Endothelial cell of umbilical vein (primary cell): ENCODE data around the gene EN2. TPM values are rescaled to one million over a fixed set of nuclear protein-coding genes. Genes with fewer than 3 reads are reported as not detected.

Source experiments
- BruUV-seq: library from RNA; stranded (reverse); fragments of 400-500 nt; replicated peaks from 2 replicates; lab custom pipeline; 2021; lab: Mats Ljungman, UMichigan
- CTCF ChIA-PET: fragments of 300-600, 350-600 bp; sonication (Branson Sonifier 250); formaldehyde crosslinking; loops from one replicate; lab custom pipeline; 2021; ENCODE audit warnings: antibody characterized with exemption, inconsistent platforms; lab: Charles Lee
- POLR2A ChIA-PET: fragments of 300-600, 350-600 bp; sonication (Branson Sonifier 250); formaldehyde crosslinking; loops from one replicate; lab custom pipeline; 2021; ENCODE audit warnings: antibody characterized with exemption, inconsistent platforms; lab: Charles Lee
- DNase-seq: peaks from one replicate; pipeline ENCODE4 v3.0.0-alpha.2; 2011; ENCODE audit warnings: low read depth, low spot score
- FAIRE-seq: peaks from 2 replicates; lab custom pipeline; 2011; peaks lifted over from hg19 to GRCh38; lab: Jason Lieb, UNC
- H2AFZ ChIP-seq: 2 replicates; pipeline ENCODE4 v1.6.0; 2012; ENCODE audit warnings: low read depth, low read length, control low read depth, inconsistent platforms
- H3K27ac ChIP-seq: 2 replicates; pipeline ENCODE4 v1.5.1; 2011; ENCODE audit warnings: low read depth, mild to moderate bottlenecking, control low read depth, low read length, moderate library complexity; ENCODE audit not compliant: insufficient read depth
- H3K27me3 ChIP-seq, 2 experiments: 2 replicates each; pipeline versions ENCODE4 v1.6.0 to v1.6.1; 2011; ENCODE audit warnings: low read length in 2 of 2, mixed read lengths in 1 of 2; ENCODE audit not compliant: control insufficient read depth in 2 of 2, insufficient read depth in 2 of 2
- H3K36me3 ChIP-seq, 2 experiments: 2 replicates in 1 of 2; 3 replicates in 1 of 2; pipeline ENCODE4 v1.5.1; 2011; ENCODE audit warnings: low read length in 2 of 2, mild to moderate bottlenecking in 1 of 2, moderate library complexity in 1 of 2; ENCODE audit not compliant: control insufficient read depth in 2 of 2, insufficient read depth in 2 of 2; ENCODE audit errors: extremely low read depth in 1 of 2
- H3K4me1 ChIP-seq: 3 replicates; pipeline ENCODE4 v1.5.1; 2011; ENCODE audit warnings: mild to moderate bottlenecking, low read length; ENCODE audit not compliant: control insufficient read depth, insufficient read depth; ENCODE audit errors: extremely low read depth
- H3K4me2 ChIP-seq: 2 replicates; pipeline ENCODE4 v1.6.1; 2011; ENCODE audit warnings: low read length, control low read depth, mixed read lengths; ENCODE audit not compliant: insufficient read depth
- H3K4me3 ChIP-seq, 3 experiments: fragments of 200-600 bp in 1 of 3; sonication (generic), shearing (Covaris generic) in 1 of 3; replicated peaks in 1 of 3; 2 replicates each; pipeline ENCODE4 v1.5.1; 2011 to 2016; ENCODE audit warnings: control low read depth in 3 of 3, low read length in 3 of 3, mild to moderate bottlenecking in 2 of 3, inconsistent platforms in 1 of 3, low read depth in 1 of 3, moderate library complexity in 1 of 3; ENCODE audit not compliant: insufficient read depth in 1 of 3
- H3K79me2 ChIP-seq: 2 replicates; pipeline ENCODE4 v1.6.0; 2012; ENCODE audit warnings: low read length, inconsistent platforms; ENCODE audit not compliant: control insufficient read depth, insufficient read depth
- H3K9ac ChIP-seq: replicated peaks from 2 replicates; pipeline ENCODE3; 2011; ENCODE audit warnings: low read length, control low read depth; ENCODE audit not compliant: insufficient read depth; ENCODE audit errors: extremely low read depth
- H3K9me1 ChIP-seq: replicated peaks from 3 replicates; pipeline ENCODE4 v1.6.0; 2011; ENCODE audit warnings: mild to moderate bottlenecking, low read length; ENCODE audit not compliant: control insufficient read depth, insufficient read depth; ENCODE audit errors: extremely low read depth
- H3K9me3 ChIP-seq: replicated peaks from 2 replicates; pipeline ENCODE4 v1.5.1; 2012; ENCODE audit warnings: low read length, inconsistent platforms; ENCODE audit not compliant: control insufficient read depth, insufficient read depth
- H4K20me1 ChIP-seq: replicated peaks from 2 replicates; pipeline ENCODE3; 2011; ENCODE audit warnings: mild to moderate bottlenecking, low read length; ENCODE audit not compliant: control insufficient read depth, insufficient read depth; ENCODE audit errors: extremely low read depth
- CTCF ChIP-seq, 2 donors: IDR thresholded peaks; 1 replicate in 1 of 2; 2 replicates in 1 of 2; pipeline ENCODE4 v1.5.1; 2011; ENCODE audit warnings: low read length in 2 of 2, mild to moderate bottlenecking in 2 of 2, moderate library complexity in 2 of 2, control low read depth in 1 of 2, inconsistent platforms in 1 of 2, low read depth in 1 of 2; ENCODE audit not compliant: insufficient read depth in 1 of 2; ENCODE audit errors: extremely low read depth in 1 of 2
- EZH2 ChIP-seq: IDR thresholded peaks from 2 replicates; pipeline ENCODE4 v1.6.1; 2012; ENCODE audit warnings: borderline replicate concordance, low read depth, mild to moderate bottlenecking, moderate library complexity, low read length, inconsistent platforms; ENCODE audit not compliant: severe bottlenecking
- FOS ChIP-seq: IDR thresholded peaks from 2 replicates; pipeline ENCODE4 v1.6.1; 2011; ENCODE audit warnings: mild to moderate bottlenecking, low read length, moderate library complexity, borderline replicate concordance; ENCODE audit not compliant: insufficient read depth
- GATA2 ChIP-seq: IDR thresholded peaks from 2 replicates; pipeline ENCODE4 v1.7.0; 2011; ENCODE audit warnings: low read depth, mild to moderate bottlenecking, moderate library complexity, mixed read lengths, low read length; ENCODE audit not compliant: insufficient read length, insufficient read depth
- JUN ChIP-seq: IDR thresholded peaks from 2 replicates; pipeline ENCODE4 v1.6.1; 2011; ENCODE audit warnings: borderline replicate concordance, low read depth; ENCODE audit not compliant: insufficient read length, insufficient read depth
- MAX ChIP-seq: IDR thresholded peaks from 2 replicates; pipeline ENCODE4 v1.6.1; 2011; ENCODE audit not compliant: insufficient read depth, insufficient read length
- MYC ChIP-seq: IDR thresholded peaks from one replicate; pipeline ENCODE4 v1.6.1; 2011; ENCODE audit warnings: mild to moderate bottlenecking, low read depth, low read length
- POLR2A ChIP-seq: IDR thresholded peaks from 2 replicates; pipeline ENCODE4 v1.6.1; 2012; ENCODE audit warnings: low read depth, mild to moderate bottlenecking, control low read depth, low read length
- POLR2AphosphoS5 ChIP-seq: IDR thresholded peaks from 2 replicates; pipeline ENCODE4 v1.6.1; 2012; ENCODE audit warnings: low read depth, mild to moderate bottlenecking, control low read depth, low read length, moderate library complexity; ENCODE audit not compliant: insufficient read depth
- dilution Hi-C: fragments of 300-500 bp; cut with MboI; formaldehyde crosslinking; loops from one replicate; pipeline ENCODE4 v1.15.0; 2019; ENCODE audit warnings: low sequenced_read_pairs; ENCODE audit not compliant: extremely low pct_ligation_motif_present
- intact Hi-C: fragments of 100-400 bp; cut with micrococcal nuclease; formaldehyde crosslinking; loops from one replicate; pipeline ENCODE4 v1.10.0; 2022
- polyA plus RNA-seq, 4 experiments: library from polyadenylated mRNA; depleted of rRNA in 3 of 4; stranded (reverse) in 3 of 4; unstranded in 1 of 4; fragments of >200 nt; gene quantifications; 2 replicates each; pipeline versions ENCODE4 v1.2.1 to v1.2.3, GENCODE V29; 2011 to 2012; ENCODE audit warnings: missing spikeins in 1 of 4
- total RNA-seq: library from RNA; stranded (reverse); gene quantifications from 2 replicates; pipeline ENCODE4 v1.2.3, GENCODE V29; 2021

Gene EN2
- total and polyA plus RNA-seq, 2 donors (not counting 3 experiments of a cell fraction or from before 2014, with no cell fraction given), result not detected

- no peak for FAIRE-seq
- dilution Hi-C loops, result no loop called here
- Histone ChIP-seq H3K9me3 (no peaks in the 10 kb centered on the region), H3K27me3 (peaks cover 10 to 16% of the 10 kb centered on the region in 2 experiments), H3K4me2 (no peak overlapping the region), H4K20me1 (no peaks in the 10 kb centered on the region), H3K27ac (no peak overlapping the region), H3K79me2 (no peaks in the 10 kb centered on the region), H2AFZ (no peak overlapping the region), H3K9ac (no peak overlapping the region), H3K9me1 (no peaks in the 10 kb centered on the region), H3K4me3 (no peak overlapping the region), H3K4me1 (no peaks in the 10 kb centered on the region), H3K36me3 (no peaks in the 10 kb centered on the region)
- BruUV-seq, result no TSS peak
- CTCF ChIA-PET, result no interaction called here
- intact Hi-C loops, result no loop called here
- TF ChIP-seq EZH2 (no peak), FOS (no peak), GATA2 (no peak), MYC (no peak), POLR2AphosphoS5 (no peak), CTCF (IDR thresholded peaks at IDR 0.05; ENCODE audit: extremely low read depth in 1 of 2, insufficient read depth in 1 of 2, low read depth in 1 of 2, low read length in 2 of 2) (no peak), JUN (no peak), POLR2A (no peak), MAX (no peak)
- POLR2A ChIA-PET, result no interaction called here
- no peak for DNase-seq
These were observed 36.0 kb downstream of the EN2 start for GRCh38 chr7:155493744-155494538.
